Aorta (tissue), 5 donors: ENCODE results near the gene SMAD3. TPM values are rescaled to one million over a fixed set of nuclear protein-coding genes. Genes with fewer than 3 reads are reported as not detected.
"Not testable (repeated sequence)": the region's sequence is repeated elsewhere in the genome, so short reads cannot be mapped to it uniquely, and the experiment has no call there.

Experiments used
- ATAC-seq: fragments of 200-7000 bp; cut with Tn5 transposase; one replicate; pipeline ENCODE4 v1.9.1; 2022; ENCODE audit warnings: moderate library complexity; ENCODE audit not compliant: low FRiP score
- DNase-seq, 2 donors: peaks; one replicate each; pipeline ENCODE4 v3.0.0-alpha.2; 2020
- H3K27ac ChIP-seq, 2 donors: one replicate each; pipeline ENCODE4 v1.5.1; 2013; ENCODE audit warnings: low read length in 2 of 2, mild to moderate bottlenecking in 2 of 2, moderate library complexity in 2 of 2, control low read depth in 1 of 2, inconsistent platforms in 1 of 2, low read depth in 1 of 2
- H3K27me3 ChIP-seq, 2 donors: one replicate each; pipeline ENCODE4 v1.6.1; 2013; ENCODE audit warnings: control low read depth in 1 of 2, low read length in 1 of 2, mild to moderate bottlenecking in 1 of 2, moderate library complexity in 1 of 2; ENCODE audit not compliant: insufficient read depth in 2 of 2, control insufficient read depth in 1 of 2
- H3K36me3 ChIP-seq, 2 donors: one replicate each; pipeline ENCODE4 v1.6.1; 2013; ENCODE audit warnings: control low read depth in 1 of 2, low read length in 1 of 2, mild to moderate bottlenecking in 1 of 2; ENCODE audit not compliant: insufficient read depth in 2 of 2, control insufficient read depth in 1 of 2
- H3K4me1 ChIP-seq, 2 donors: one replicate each; pipeline ENCODE4 v1.6.1; 2013; ENCODE audit warnings: low read length in 2 of 2, control low read depth in 1 of 2, mild to moderate bottlenecking in 1 of 2, moderate library complexity in 1 of 2; ENCODE audit not compliant: insufficient read depth in 2 of 2, control insufficient read depth in 1 of 2
- H3K4me3 ChIP-seq, 2 donors: one replicate each; pipeline ENCODE4 v1.5.1; 2013; ENCODE audit warnings: low read length in 2 of 2, control low read depth in 1 of 2, mild to moderate bottlenecking in 1 of 2
- H3K9me3 ChIP-seq: one replicate; pipeline ENCODE4 v1.6.1; 2013; ENCODE audit warnings: mild to moderate bottlenecking, low read length; ENCODE audit not compliant: control insufficient read depth
- WGBS, 2 donors: extraction: QIAGEN DNeasy Blood & Tissue Kit; methylation state at CpG; one replicate each; pipeline ENCODE4 v1.1.7; 2013; 5-methylcytosine and 5-hydroxymethylcytosine counted together
- intact Hi-C, 2 donors: fragments of 100-400 bp; cut with DNase I; formaldehyde crosslinking; loops; one replicate each; pipeline versions ENCODE4 v1.14.2 to v1.15.0; 2022
- long read RNA-seq, 2 donors: library from polyadenylated mRNA; unstranded; transcript quantifications; one replicate each; pipeline ENCODE4 v2.0.0, GENCODE V29; 2020 to 2021
- polyA plus RNA-seq, 2 donors: library from polyadenylated mRNA; stranded (reverse); fragments of 200-250 nt; gene quantifications; one replicate each; pipeline ENCODE4 v1.2.3, GENCODE V29; 2013
- total RNA-seq, 2 donors: library from RNA; stranded (reverse); fragmentation: NEBNext Ultra II Directional; extraction: Animal tissue kit (Norgen Biotek cat#: 25700); gene quantifications; one replicate each; pipeline ENCODE4 v1.2.1, GENCODE V29; 2021
- donor health status: healthy with polysubstance abuse.
- donor health status: Bipolar disorder and iron deficiency.
- donor health status: DM: no; HTN: no; CAD: no.
- donor health status: DM: no; HTN: no; CAD: no.
- donor health status: DM: yes; HTN: yes; CAD: no.

SMAD3 gene
- 10 to 100 TPM; 65.9 to 90.8 TPM for total RNA-seq
- polyA plus RNA-seq, result 10 to 100 TPM in 1 of 2 donors, 1 to 10 TPM in 1; 7.1 to 44.1 TPM
- long read RNA-seq, donor 1, partial matches to known transcripts, result 8 of 44 reads
- long read RNA-seq, donor 1, other reads (novel, unspliced or antisense), result 34 of 44 reads
- long read RNA-seq, donor 2, full-length matches to known transcripts, result 5 of 37 reads
- long read RNA-seq, donor 2, partial matches to known transcripts, result 14 of 37 reads
- long read RNA-seq, donor 2, other reads (novel, unspliced or antisense), result 18 of 37 reads

GRCh38 chr15:67065531-67066005 is at the start of gene SMAD3:
SMAD3 (plus strand) TSS chr15:67065602; CDS start chr15:67066155, 553 bp downstream.
- Histone ChIP-seq H3K27ac (peak within 1 kb of the TSS; percentile 57 to 97), H3K4me1 (peaks cover 0 to 13% of the 10 kb centered on the region in 2 donors), H3K9me3 (no peaks in the 10 kb centered on the region), H3K4me3 (peak within 1 kb of the TSS; percentile 69 to 94), H3K27me3 (no peaks in the 10 kb centered on the region), H3K36me3 (no peaks in the 10 kb centered on the region)
- 0 to 1% methylated on average over 34 to 63 of the region's 63 CpGs for WGBS, 2 donors
- ATAC-seq (peak; percentile 94), DNase-seq (peak; percentile 95 to 96)
- intact Hi-C loops, result loop anchor here (5.0 kb wide), 3 partner anchors 42 to 187 kb away; partner anchors contain the start of genes AAGAB (in 1 of the 2) and IQCH (in 1 of the 2)

- H3K27me3 ChIP-seq, result no peaks in the 10 kb centered on the region
- whole genome bisulfite sequencing, 2 donors, result 91 to 93% methylated on average over 4 of the region's 4 CpGs
- intact Hi-C loops, result no loop called here
- no peak overlapping the region for H3K4me3 ChIP-seq
- H3K4me1 ChIP-seq, result no peaks in the 10 kb centered on the region
- H3K36me3 ChIP-seq, result no peaks in the 10 kb centered on the region
- H3K9me3 ChIP-seq, result no peaks in the 10 kb centered on the region
- ATAC-seq, result no peak
- no peak overlapping the region for H3K27ac ChIP-seq
- DNase-seq, result no peak
Observed at GRCh38 chr15:67017311-67017710, 48.1 kb upstream of the SMAD3 start.

- Histone ChIP-seq H3K4me1 (no peaks in the 10 kb centered on the region), H3K27ac (no peak overlapping the region), H3K27me3 (no peaks in the 10 kb centered on the region), H3K9me3 (no peaks in the 10 kb centered on the region), H3K36me3 (no peaks in the 10 kb centered on the region), H3K4me3 (no peak overlapping the region)
- intact Hi-C loops, result no loop called here
- peak; percentile 21 for ATAC-seq
- no peak for DNase-seq
- 87 to 88% methylated on average over 1 of the region's 1 CpG for WGBS, 2 donors
Observed at GRCh38 chr15:67018026-67018425, 47.4 kb upstream of the SMAD3 start.

- Histone ChIP-seq H3K4me3 (no peak overlapping the region), H3K27me3 (no peaks in the 10 kb centered on the region), H3K27ac (no peak overlapping the region), H3K4me1 (no peaks in the 10 kb centered on the region), H3K36me3 (no peaks in the 10 kb centered on the region), H3K9me3 (no peaks in the 10 kb centered on the region)
- 93 to 95% methylated on average over 10 of the region's 10 CpGs for WGBS, 2 donors
- ATAC-seq, result no peak
- intact Hi-C loops, result no loop called here
- no peak for DNase-seq
Observed at GRCh38 chr15:67018441-67018840, 47.0 kb upstream of the SMAD3 start.

- no peak for ATAC-seq
- no peak for DNase-seq
- no peaks in the 10 kb centered on the region for H3K9me3 ChIP-seq
- 97 to 99% methylated on average over 5 of the region's 5 CpGs for WGBS, 2 donors
- no peaks in the 10 kb centered on the region for H3K4me1 ChIP-seq
- intact Hi-C loops, result no loop called here
- H3K4me3 ChIP-seq, result no peak overlapping the region
- no peaks in the 10 kb centered on the region for H3K27me3 ChIP-seq
- no peaks in the 10 kb centered on the region for H3K36me3 ChIP-seq
- no peak overlapping the region for H3K27ac ChIP-seq
Observed at GRCh38 chr15:67019069-67019468, 46.3 kb upstream of the SMAD3 start.

GRCh38 chr15:67019884-67020520 is 45.4 kb upstream of the SMAD3 start:
- no peaks in the 10 kb centered on the region for H3K9me3 ChIP-seq
- no peaks in the 10 kb centered on the region for H3K27me3 ChIP-seq
- ATAC-seq (no peak), DNase-seq (no peak)
- intact Hi-C loops, result loop anchor here in 1 of 2 donors (5.0 kb wide), 1 partner anchor 52 kb away; no protein-coding TSS in a partner anchor
- H3K36me3 ChIP-seq, result no peaks in the 10 kb centered on the region
- no peak overlapping the region for H3K4me3 ChIP-seq
- 70 to 74% methylated on average over 5 of the region's 5 CpGs for WGBS, 2 donors
- H3K4me1 ChIP-seq, result peaks cover 0 to 5% of the 10 kb centered on the region in 2 donors
- H3K27ac ChIP-seq, result no peak overlapping the region

GRCh38 chr15:67020668-67021067 is 44.7 kb upstream of the SMAD3 start:
- ATAC-seq, result not testable (repeated sequence)
- intact Hi-C loops, result loop anchor here in 1 of 2 donors (5.0 kb wide), 1 partner anchor 52 kb away; no protein-coding TSS in a partner anchor

GRCh38 chr15:67021455-67021854 is 43.9 kb upstream of the SMAD3 start:
- H3K4me3 ChIP-seq, result no peak overlapping the region
- no peak overlapping the region for H3K27ac ChIP-seq
- no peaks in the 10 kb centered on the region for H3K9me3 ChIP-seq
- H3K36me3 ChIP-seq, result no peaks in the 10 kb centered on the region
- intact Hi-C loops, result loop anchor here in 1 of 2 donors (5.0 kb wide), 1 partner anchor 51 kb away; no protein-coding TSS in a partner anchor
- DNase-seq, result no peak
- no peaks in the 10 kb centered on the region for H3K27me3 ChIP-seq
- ATAC-seq, result no peak
- peaks cover 3 to 9% of the 10 kb centered on the region in 2 donors for H3K4me1 ChIP-seq

More at GRCh38 chr15:67020668-67021067, 44.7 kb upstream of the SMAD3 start:
- H3K36me3 ChIP-seq, H3K9me3 ChIP-seq, DNase-seq, H3K4me1 ChIP-seq, H3K27me3 ChIP-seq, H3K27ac ChIP-seq, H3K4me3 ChIP-seq: not testable (repeated sequence)
- WGBS, 2 donors, result 89 to 90% methylated on average over 2 of the region's 2 CpGs
